A549 (cell line): ENCODE data around the gene KRT79. TPM values are rescaled to one million over a fixed set of nuclear protein-coding genes. Genes with fewer than 3 reads are reported as not detected.

Source experiments
- BHLHE40 ChIP-seq: IDR thresholded peaks from 2 replicates; pipeline ENCODE4 v1.6.1; 2012; ENCODE audit warnings: low read depth, low read length, inconsistent platforms
- CHD4 ChIP-seq: fragments of 200-600 bp; sonication (generic); IDR thresholded peaks from 2 replicates; pipeline ENCODE4 v1.6.1; 2016; ENCODE audit warnings: antibody characterized with exemption, mild to moderate bottlenecking, borderline replicate concordance
- EHF ChIP-seq: fragments of 250-450 bp; sonication (Bioruptor Pico); IDR thresholded peaks from 2 replicates; pipeline ENCODE4 v1.5.0; 2020; ENCODE audit warnings: mild to moderate bottlenecking
- FOSB ChIP-seq: fragments of 250-450 bp; sonication (Bioruptor Pico); IDR thresholded peaks from 2 replicates; pipeline ENCODE4 v1.5.0; 2020; ENCODE audit warnings: mild to moderate bottlenecking, moderate library complexity
- FOSL2 ChIP-seq, 2 experiments: fragments of 450-650 bp in 1 of 2; fragments of >200 bp in 1 of 2; sonication (Bioruptor Twin) in 1 of 2; formaldehyde crosslinking; IDR thresholded peaks; 2 replicates each; pipeline versions ENCODE4 v1.5.0 to v1.6.1; 2016 to 2020; ENCODE audit warnings: mild to moderate bottlenecking in 1 of 2, moderate library complexity in 1 of 2
- FOXS1 ChIP-seq: fragments of 250-450 bp; sonication (Bioruptor Pico); IDR thresholded peaks from 2 replicates; pipeline ENCODE4 v1.5.0; 2020; ENCODE audit warnings: mild to moderate bottlenecking, moderate library complexity
- GATA3 ChIP-seq: IDR thresholded peaks from 2 replicates; pipeline ENCODE4 v1.6.1; 2012; ENCODE audit warnings: borderline replicate concordance
- HDAC2 ChIP-seq: fragments of 200-600 bp; sonication (generic); IDR thresholded peaks from 2 replicates; pipeline ENCODE4 v1.6.1; 2016
- HEYL ChIP-seq: fragments of 250-450 bp; sonication (Bioruptor Pico); IDR thresholded peaks from 2 replicates; pipeline ENCODE4 v1.8.0; 2021; ENCODE audit warnings: mild to moderate bottlenecking, moderate library complexity
- HOXB13 ChIP-seq: fragments of 250-450 bp; sonication (Bioruptor Pico); IDR thresholded peaks from 2 replicates; pipeline ENCODE4 v1.5.0; 2020; ENCODE audit warnings: low read depth, mild to moderate bottlenecking, moderate library complexity
- JUN ChIP-seq, 2 experiments: fragments of >200 bp; sonication (Bioruptor Twin); formaldehyde crosslinking; IDR thresholded peaks; 2 replicates in 1 of 2; 3 replicates in 1 of 2; pipeline ENCODE4 v1.6.1; 2016 to 2017
- JUNB ChIP-seq: fragments of >200 bp; sonication (Bioruptor Twin); formaldehyde crosslinking; IDR thresholded peaks from 2 replicates; pipeline ENCODE4 v1.6.1; 2016
- KDM1A ChIP-seq: fragments of 200-600 bp; sonication (generic); IDR thresholded peaks from 2 replicates; pipeline ENCODE4 v1.6.1; 2016; ENCODE audit warnings: low read depth, mild to moderate bottlenecking
- MAFK ChIP-seq: fragments of 450-650 bp; IDR thresholded peaks from 2 replicates; pipeline ENCODE4 v1.6.1; 2014; ENCODE audit not compliant: partially characterized antibody
- MYC ChIP-seq: IDR thresholded peaks from 2 replicates; pipeline ENCODE4 v1.6.1; 2012; ENCODE audit warnings: mild to moderate bottlenecking, inconsistent platforms, low read length, improper control_type of control experiment, borderline replicate concordance
- NFE2L2 ChIP-seq: fragments of 150-350 bp; conservative IDR thresholded peaks from 2 replicates; pipeline ENCODE4 v1.6.1; 2014; ENCODE audit warnings: low read length
- NPAS2 ChIP-seq: fragments of 250-450 bp; sonication (Bioruptor Pico); IDR thresholded peaks from 2 replicates; pipeline ENCODE4 v1.8.0; 2022; ENCODE audit warnings: mild to moderate bottlenecking, moderate library complexity, borderline replicate concordance
- RAD21 ChIP-seq, 2 experiments: fragments of >200 bp in 1 of 2; sonication (Bioruptor Twin) in 1 of 2; formaldehyde crosslinking in 1 of 2; IDR thresholded peaks in 1 of 2; conservative IDR thresholded peaks in 1 of 2; 2 replicates in 1 of 2; 3 replicates in 1 of 2; pipeline ENCODE4 v1.6.1; 2012 to 2018; ENCODE audit warnings: inconsistent platforms in 1 of 2
- RCOR1 ChIP-seq: fragments of 150-350 bp; IDR thresholded peaks from 2 replicates; pipeline ENCODE4 v1.6.1; 2014; ENCODE audit warnings: antibody characterized with exemption, low read length, low read depth
- RFX5 ChIP-seq: fragments of 450-650 bp; IDR thresholded peaks from 2 replicates; pipeline ENCODE4 v1.7.1; 2014; ENCODE audit warnings: antibody characterized with exemption, mild to moderate bottlenecking, moderate library complexity
- TFCP2L1 ChIP-seq: fragments of 250-450 bp; sonication (Bioruptor Pico); IDR thresholded peaks from 2 replicates; pipeline ENCODE4 v1.5.0; 2021; ENCODE audit warnings: mild to moderate bottlenecking
- TP53 ChIP-seq: fragments of 250-450 bp; sonication (Bioruptor Pico); IDR thresholded peaks from 2 replicates; pipeline ENCODE4 v1.5.0; 2021; ENCODE audit warnings: mild to moderate bottlenecking, moderate library complexity
- ZC3H11A ChIP-seq: fragments of 450-650 bp; IDR thresholded peaks from 2 replicates; pipeline ENCODE4 v1.6.1; 2014; ENCODE audit warnings: antibody characterized with exemption, mild to moderate bottlenecking
- ZFP36 ChIP-seq: fragments of 450-650 bp; IDR thresholded peaks from 2 replicates; pipeline ENCODE4 v1.6.1; 2014; ENCODE audit warnings: borderline replicate concordance; ENCODE audit not compliant: partially characterized antibody
- ZNF302 ChIP-seq: fragments of 250-450 bp; sonication (Bioruptor Pico); IDR thresholded peaks from 2 replicates; pipeline ENCODE4 v1.9.0; 2021; ENCODE audit warnings: inconsistent platforms, mild to moderate bottlenecking, moderate library complexity
- ZSCAN20 ChIP-seq: fragments of 250-450 bp; sonication (Bioruptor Pico); IDR thresholded peaks from 2 replicates; pipeline ENCODE4 v1.8.0; 2022; ENCODE audit warnings: mild to moderate bottlenecking, moderate library complexity
- polyA plus RNA-seq, 4 experiments: library from polyadenylated mRNA; depleted of rRNA in 3 of 4; stranded (reverse); fragments of >200 nt; fragmentation: RNase III in 1 of 4; extraction: RNeasy Plus Mini Kit Qiagen cat#74134 plus additional on column Dnase treatment in 1 of 4; gene quantifications; 2 replicates in 3 of 4; 3 replicates in 1 of 4; pipeline ENCODE4 v1.2.3, GENCODE V29; 2011 to 2017
- TF ChIP-seq, protein P1 (sequence below): fragments of 450-650 bp; IDR thresholded peaks from 2 replicates; pipeline ENCODE4 v1.6.1; 2014; ENCODE audit warnings: antibody characterized with exemption
- TF ChIP-seq, protein P2 (sequence below): fragments of >200 bp; sonication (Bioruptor Twin); formaldehyde crosslinking; IDR thresholded peaks from 3 replicates; pipeline ENCODE4 v1.6.1; 2016
- TF ChIP-seq, protein P3 (sequence below): fragments of >200 bp; sonication (Bioruptor Twin); formaldehyde crosslinking; IDR thresholded peaks from 2 replicates; pipeline ENCODE4 v1.6.1; 2016
- TF ChIP-seq, protein P4 (sequence below): fragments of 150-350 bp; IDR thresholded peaks from 2 replicates; pipeline ENCODE4 v1.6.1; 2014; ENCODE audit warnings: low read depth, mild to moderate bottlenecking, low read length

The KRT79 gene
- polyA plus RNA-seq, 2 of the 4 experiments (the other 2 are of a cell fraction) = 0.05 TPM; not detected in 1

DNA sequence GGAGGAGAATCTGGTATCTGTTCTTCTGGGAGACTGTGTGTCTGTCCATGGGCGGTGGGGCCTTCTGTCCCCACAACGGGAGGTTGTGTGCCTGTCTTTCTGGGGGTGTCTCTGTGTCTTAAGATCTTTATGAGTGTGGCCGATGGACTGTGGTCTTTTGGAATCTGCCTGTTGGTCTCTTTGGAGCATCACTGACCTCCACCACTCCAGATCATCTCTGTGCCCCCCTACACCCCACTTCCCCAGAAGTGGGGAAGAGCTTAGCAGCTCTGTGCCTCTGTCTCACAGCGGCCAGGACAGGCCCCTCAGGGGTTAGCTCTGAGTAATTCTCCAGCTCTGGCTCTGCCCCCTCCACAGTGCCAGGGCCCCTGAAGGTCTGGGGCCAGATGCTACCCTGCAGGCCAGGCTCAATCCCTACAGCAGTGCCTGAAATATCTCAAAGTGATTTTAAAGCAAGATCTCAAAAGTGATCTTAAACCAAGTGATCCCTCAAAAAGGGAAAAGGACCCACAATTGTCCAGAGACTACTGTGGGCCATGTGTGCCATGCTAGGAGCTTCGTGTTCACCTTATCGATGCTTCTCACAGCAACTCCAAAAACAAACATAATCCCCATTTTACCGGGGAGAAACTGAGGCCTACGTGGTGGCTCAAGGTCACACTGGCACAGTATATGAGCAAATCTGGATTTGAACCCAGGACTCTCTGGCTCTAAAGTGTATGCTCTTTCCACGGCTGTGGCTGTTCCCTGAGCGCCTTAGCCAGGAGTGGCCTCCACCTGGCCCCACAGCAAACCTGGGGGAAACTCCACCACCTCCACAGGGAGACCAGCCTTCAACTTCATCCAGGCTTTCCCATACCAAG lies 40.7 kb upstream of the KRT79 start (continued):
- TF ChIP-seq KDM1A = no peak
- TF ChIP-seq FOXS1 (CRISPR knock-in tag) = peak; percentile 43
- TF ChIP-seq HOXB13 (CRISPR knock-in tag) = peak; percentile 80
- TF ChIP-seq HEYL (CRISPR knock-in tag) = peak; percentile 87
- TF ChIP-seq ZNF302 (CRISPR knock-in tag) = peak; percentile 80
- TF ChIP-seq TP53 (CRISPR knock-in tag) = peak; percentile 80
- no peak for TF ChIP-seq MYC
- TF ChIP-seq FOSL2 (IDR thresholded peaks at IDR 0.05) = no peak
- no peak for TF ChIP-seq FOSL2 (CRISPR knock-in tag; IDR thresholded peaks at IDR 0.05)
- TF ChIP-seq, protein P1, sequence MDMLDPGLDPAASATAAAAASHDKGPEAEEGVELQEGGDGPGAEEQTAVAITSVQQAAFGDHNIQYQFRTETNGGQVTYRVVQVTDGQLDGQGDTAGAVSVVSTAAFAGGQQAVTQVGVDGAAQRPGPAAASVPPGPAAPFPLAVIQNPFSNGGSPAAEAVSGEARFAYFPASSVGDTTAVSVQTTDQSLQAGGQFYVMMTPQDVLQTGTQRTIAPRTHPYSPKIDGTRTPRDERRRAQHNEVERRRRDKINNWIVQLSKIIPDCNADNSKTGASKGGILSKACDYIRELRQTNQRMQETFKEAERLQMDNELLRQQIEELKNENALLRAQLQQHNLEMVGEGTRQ = no peak
- no peak for TF ChIP-seq NFE2L2
- no peak for TF ChIP-seq GATA3
- TF ChIP-seq NPAS2 (CRISPR knock-in tag) = 0 out of 2 replicates have a peak, but pooled peaks have one; percentile 16
- TF ChIP-seq, protein P2, sequence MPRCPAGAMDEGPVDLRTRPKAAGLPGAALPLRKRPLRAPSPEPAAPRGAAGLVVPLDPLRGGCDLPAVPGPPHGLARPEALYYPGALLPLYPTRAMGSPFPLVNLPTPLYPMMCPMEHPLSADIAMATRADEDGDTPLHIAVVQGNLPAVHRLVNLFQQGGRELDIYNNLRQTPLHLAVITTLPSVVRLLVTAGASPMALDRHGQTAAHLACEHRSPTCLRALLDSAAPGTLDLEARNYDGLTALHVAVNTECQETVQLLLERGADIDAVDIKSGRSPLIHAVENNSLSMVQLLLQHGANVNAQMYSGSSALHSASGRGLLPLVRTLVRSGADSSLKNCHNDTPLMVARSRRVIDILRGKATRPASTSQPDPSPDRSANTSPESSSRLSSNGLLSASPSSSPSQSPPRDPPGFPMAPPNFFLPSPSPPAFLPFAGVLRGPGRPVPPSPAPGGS = no peak
- peak; percentile 76 for TF ChIP-seq EHF (CRISPR knock-in tag)
- no peak for TF ChIP-seq TFCP2L1 (CRISPR knock-in tag)
- no peak for TF ChIP-seq MAFK
- TF ChIP-seq, protein P3, sequence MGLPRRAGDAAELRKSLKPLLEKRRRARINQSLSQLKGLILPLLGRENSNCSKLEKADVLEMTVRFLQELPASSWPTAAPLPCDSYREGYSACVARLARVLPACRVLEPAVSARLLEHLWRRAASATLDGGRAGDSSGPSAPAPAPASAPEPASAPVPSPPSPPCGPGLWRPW = no peak
- TF ChIP-seq, protein P4, sequence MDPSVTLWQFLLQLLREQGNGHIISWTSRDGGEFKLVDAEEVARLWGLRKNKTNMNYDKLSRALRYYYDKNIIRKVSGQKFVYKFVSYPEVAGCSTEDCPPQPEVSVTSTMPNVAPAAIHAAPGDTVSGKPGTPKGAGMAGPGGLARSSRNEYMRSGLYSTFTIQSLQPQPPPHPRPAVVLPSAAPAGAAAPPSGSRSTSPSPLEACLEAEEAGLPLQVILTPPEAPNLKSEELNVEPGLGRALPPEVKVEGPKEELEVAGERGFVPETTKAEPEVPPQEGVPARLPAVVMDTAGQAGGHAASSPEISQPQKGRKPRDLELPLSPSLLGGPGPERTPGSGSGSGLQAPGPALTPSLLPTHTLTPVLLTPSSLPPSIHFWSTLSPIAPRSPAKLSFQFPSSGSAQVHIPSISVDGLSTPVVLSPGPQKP = no peak
- no peak for TF ChIP-seq BHLHE40
- TF ChIP-seq ZC3H11A = no peak
- 0 out of 5 replicates have a peak, but pooled peaks of 1 of the 2 experiments have one; percentile 0 for TF ChIP-seq JUN (IDR thresholded peaks at IDR 0.05)
- TF ChIP-seq RAD21 (conservative IDR thresholded peaks at IDR 0.05 in 1 of 2, IDR thresholded peaks at IDR 0.05 in 1 of 2) = no peak
- TF ChIP-seq ZFP36 = no peak
- peak; percentile 56 for TF ChIP-seq FOSB (CRISPR knock-in tag)
- no peak for TF ChIP-seq CHD4
- no peak for TF ChIP-seq HDAC2
- peak; percentile 93 for TF ChIP-seq ZSCAN20 (CRISPR knock-in tag)
- TF ChIP-seq RCOR1 = no peak
- no peak for TF ChIP-seq JUNB
- no peak for TF ChIP-seq RFX5
- TF ChIP-seq, all 56 proteins: peak for 14
